HepG2 (cell line): Measurements from ENCODE around the gene KRTAP20-3. TPM values are rescaled to one million over a fixed set of nuclear protein-coding genes. Genes with fewer than 3 reads are reported as not detected.

Source experiments
- ATAC-seq: fragments of 200-7000 bp; cut with Tn5 transposase; 3 replicates; pipeline ENCODE4 v1.9.1; 2020; ENCODE audit warnings: mild to moderate bottlenecking, moderate library complexity
- BruUV-seq: library from RNA; stranded (reverse); fragments of 400-500 nt; replicated peaks from 2 replicates; lab custom pipeline; 2021; lab: Mats Ljungman, UMichigan
- CTCF ChIA-PET: fragments of 300-600 bp; formaldehyde crosslinking; extraction: SDS; loops from one replicate; lab custom pipeline; 2021; ENCODE audit warnings: low total read pairs, inconsistent platforms, low intra/inter-chr PET ratio; lab: Yijun Ruan, JAX
- POLR2A ChIA-PET: fragments of 350-600 bp; sonication (Branson Sonifier 250); formaldehyde crosslinking; loops from one replicate; lab custom pipeline; 2020; ENCODE audit warnings: antibody characterized with exemption, inconsistent platforms; lab: Yijun Ruan, JAX
- DNase-seq: peaks from one replicate; pipeline ENCODE4 v3.0.0-alpha.2; 2015; ENCODE audit warnings: low spot score
- FAIRE-seq: peaks from 3 replicates; lab custom pipeline; 2011; peaks lifted over from hg19 to GRCh38; lab: Jason Lieb, UNC
- H2AFZ ChIP-seq: one replicate; pipeline ENCODE4 v1.6.1; 2011; ENCODE audit warnings: low read length, inconsistent platforms
- H3K27ac ChIP-seq: fragments of 300-600 bp; 3 replicates; pipeline ENCODE4 v1.8.0; 2011; ENCODE audit warnings: mixed run types, mild to moderate bottlenecking, mixed read lengths, low read length, inconsistent platforms; ENCODE audit not compliant: insufficient read depth; ENCODE audit errors: extremely low read length
- H3K27me3 ChIP-seq, 2 experiments: fragments of 200-600 bp in 1 of 2; 2 replicates in 1 of 2; 3 replicates in 1 of 2; pipeline versions ENCODE4 v1.6.0 to v1.8.0; 2011; ENCODE audit warnings: low read length in 2 of 2, mild to moderate bottlenecking in 2 of 2, moderate library complexity in 2 of 2, inconsistent platforms in 1 of 2; ENCODE audit not compliant: insufficient read depth in 2 of 2, control insufficient read depth in 1 of 2
- H3K36me3 ChIP-seq, 2 experiments: fragments of 200-600 bp in 1 of 2; replicated peaks in 1 of 2; 2 replicates in 1 of 2; 3 replicates in 1 of 2; pipeline versions ENCODE4 v1.5.1 to v1.8.0; 2011; ENCODE audit warnings: low read length in 2 of 2, inconsistent platforms in 1 of 2; ENCODE audit not compliant: insufficient read depth in 2 of 2, control insufficient read depth in 1 of 2
- H3K4me1 ChIP-seq: 2 replicates; pipeline ENCODE4 v1.5.1; 2012; ENCODE audit warnings: low read length, inconsistent platforms; ENCODE audit not compliant: insufficient read depth
- H3K4me2 ChIP-seq: 2 replicates; pipeline ENCODE4 v1.6.0; 2011; ENCODE audit warnings: low read depth, low read length, inconsistent platforms
- H3K4me3 ChIP-seq, 3 experiments: fragments of 200-600 bp in 1 of 3; sonication (generic), shearing (Covaris generic) in 1 of 3; replicated peaks in 1 of 3; 2 replicates each; pipeline ENCODE4 v1.5.1; 2011 to 2016; ENCODE audit warnings: low read length in 3 of 3, inconsistent platforms in 2 of 3, low read depth in 2 of 3, mild to moderate bottlenecking in 2 of 3, control low read depth in 1 of 3, mixed read lengths in 1 of 3; ENCODE audit not compliant: insufficient read depth in 1 of 3
- H3K79me2 ChIP-seq: one replicate; pipeline ENCODE4 v1.6.1; 2011; ENCODE audit warnings: low read length, inconsistent platforms; ENCODE audit not compliant: insufficient read depth
- H3K9ac ChIP-seq: 2 replicates; pipeline ENCODE4 v1.6.0; 2011; ENCODE audit warnings: mild to moderate bottlenecking, low read depth, low read length, inconsistent platforms; ENCODE audit not compliant: insufficient read depth
- H3K9me3 ChIP-seq: 2 replicates; pipeline ENCODE4 v1.5.1; 2012; ENCODE audit warnings: mild to moderate bottlenecking, low read length
- H4K20me1 ChIP-seq: 2 replicates; pipeline ENCODE4 v1.6.0; 2011; ENCODE audit warnings: inconsistent platforms, mild to moderate bottlenecking, low read length, moderate library complexity; ENCODE audit not compliant: insufficient read depth
- ATAD3A ChIP-seq: sonication (generic); formaldehyde crosslinking; IDR thresholded peaks from 2 replicates; pipeline ENCODE4 v1.4.0; 2020; ENCODE audit warnings: missing genetic modification reagents
- ATF3 ChIP-seq: sonication (generic); formaldehyde crosslinking; IDR thresholded peaks from 2 replicates; pipeline ENCODE4 v1.4.0; 2020; ENCODE audit warnings: missing genetic modification reagents
- FOXP1 ChIP-seq, 2 experiments: fragments of 450-650 bp in 1 of 2; IDR thresholded peaks; 2 replicates each; pipeline ENCODE4 v1.6.1; 2017 to 2018; ENCODE audit warnings: antibody characterized with exemption in 1 of 2
- GMEB1 ChIP-seq: sonication (generic); formaldehyde crosslinking; IDR thresholded peaks from 2 replicates; pipeline ENCODE4 v1.5.1; 2020; ENCODE audit warnings: missing genetic modification reagents, mild to moderate bottlenecking, borderline replicate concordance
- GPBP1L1 ChIP-seq: sonication (generic); formaldehyde crosslinking; IDR thresholded peaks from 2 replicates; pipeline ENCODE4 v1.5.0; 2020; ENCODE audit warnings: mild to moderate bottlenecking, missing genetic modification reagents
- MAFG ChIP-seq: sonication (generic); formaldehyde crosslinking; IDR thresholded peaks from 2 replicates; pipeline ENCODE4 v1.5.1; 2020; ENCODE audit warnings: mild to moderate bottlenecking, missing genetic modification reagents
- PCBP1 ChIP-seq: fragments of 200-400 bp; formaldehyde crosslinking; IDR thresholded peaks from 2 replicates; pipeline ENCODE4 v1.6.1; 2017; ENCODE audit warnings: mild to moderate bottlenecking, low read depth, low read length, borderline replicate concordance
- PRMT3 ChIP-seq: sonication (generic); formaldehyde crosslinking; IDR thresholded peaks from 2 replicates; pipeline ENCODE4 v1.8.1; 2022; ENCODE audit warnings: low read depth, mild to moderate bottlenecking, moderate library complexity, missing genetic modification reagents, borderline replicate concordance
- RFX1 ChIP-seq: fragments of 450-650 bp; IDR thresholded peaks from 2 replicates; pipeline ENCODE4 v1.6.1; 2017
- SMAD1 ChIP-seq: sonication (generic); formaldehyde crosslinking; IDR thresholded peaks from 2 replicates; pipeline ENCODE4 v1.4.0; 2020; ENCODE audit warnings: missing genetic modification reagents, low read depth, mild to moderate bottlenecking, borderline replicate concordance
- SP1 ChIP-seq, 2 experiments: fragments of 450-650 bp in 1 of 2; sonication (generic) in 1 of 2; formaldehyde crosslinking in 1 of 2; IDR thresholded peaks; 2 replicates each; pipeline versions ENCODE4 v1.4.0 to v1.6.1; 2016 to 2020; ENCODE audit warnings: missing genetic modification reagents in 1 of 2
- ZNF619 ChIP-seq: sonication (generic); formaldehyde crosslinking; IDR thresholded peaks from 2 replicates; pipeline ENCODE4 v1.4.0; 2020; ENCODE audit warnings: mild to moderate bottlenecking, missing genetic modification reagents
- ZNF646 ChIP-seq: sonication (generic); formaldehyde crosslinking; IDR thresholded peaks from 2 replicates; pipeline ENCODE4 v1.9.0; 2021; ENCODE audit warnings: mild to moderate bottlenecking, missing genetic modification reagents
- ZNF773 ChIP-seq: sonication (generic); formaldehyde crosslinking; IDR thresholded peaks from 2 replicates; pipeline ENCODE4 v1.4.0; 2020; ENCODE audit warnings: missing genetic modification reagents, borderline replicate concordance
- ZSCAN21 ChIP-seq: sonication (generic); formaldehyde crosslinking; IDR thresholded peaks from 2 replicates; pipeline ENCODE4 v1.8.0; 2022; ENCODE audit warnings: mild to moderate bottlenecking, missing genetic modification reagents, moderate library complexity, borderline replicate concordance
- ZSCAN9 ChIP-seq: IDR thresholded peaks from 2 replicates; pipeline ENCODE4 v1.6.1; 2016; ENCODE audit warnings: borderline replicate concordance
- WGBS: methylation state at CpG from one replicate; pipeline ENCODE4 v1.1.6; 2017; ENCODE audit warnings: low lambda C conversion rate; 5-methylcytosine and 5-hydroxymethylcytosine counted together
- in situ Hi-C: cut with HindIII; loops from 2 replicates; pipeline ENCODE4 v1.10.0; 2017; ENCODE audit warnings: low pct_unique_long_range_greater_than_20kb; ENCODE audit not compliant: extremely low pct_ligation_motif_present
- intact Hi-C: fragments of 100-400 bp; cut with micrococcal nuclease; formaldehyde crosslinking; loops from one replicate; pipeline ENCODE4 v1.10.0; 2022; ENCODE audit not compliant: unreplicated experiment
- polyA plus RNA-seq, 8 experiments: library from polyadenylated mRNA; depleted of rRNA in 3 of 8; stranded (reverse) in 7 of 8; unstranded in 1 of 8; fragments of >200 nt; fragmentation: Illumina TruSeq in 4 of 8; extraction: Trizol in 4 of 8; gene quantifications; 2 replicates each; pipeline versions ENCODE4 v1.2.1 to v1.2.3, GENCODE V29; 2011 to 2016; ENCODE audit warnings: low read depth in 4 of 8, missing spikeins in 1 of 8, mixed read lengths in 1 of 8; ENCODE audit not compliant: insufficient read depth in 1 of 8
- total RNA-seq, 5 experiments: library from RNA; depleted of rRNA; stranded (reverse); fragments of >200 nt; fragmentation: Illumina TruSeq; extraction: Trizol; gene quantifications; 2 replicates each; pipeline ENCODE4 v1.2.3, GENCODE V29; 2016; ENCODE audit warnings: low read depth in 1 of 5

Gene KRTAP20-3
- total and polyA plus RNA-seq, 2 of the 13 experiments (the other 11 are each of a cell fraction or from before 2014, with no cell fraction given): not detected

- Histone ChIP-seq H3K4me3 (no peak overlapping the region), H3K36me3 (no peaks in the 10 kb centered on the region), H3K4me2 (no peak overlapping the region), H3K9me3 (peaks cover 97% of the 10 kb centered on the region), H3K27me3 (no peaks in the 10 kb centered on the region), H3K79me2 (no peaks in the 10 kb centered on the region), H4K20me1 (no peaks in the 10 kb centered on the region), H2AFZ (no peak overlapping the region), H3K27ac (no peak overlapping the region), H3K9ac (no peak overlapping the region), H3K4me1 (no peaks in the 10 kb centered on the region)
- BruUV-seq: no TSS peak
- DNase-seq (no peak), ATAC-seq (no peak), FAIRE-seq (no peak)
- POLR2A ChIA-PET: no interaction called here
- CTCF ChIA-PET: no interaction called here
- in situ Hi-C loops (no loop called here), intact Hi-C loops (no loop called here)
- WGBS: 0% methylated on average over 1 of the region's 1 CpG
- no peak for TF ChIP-seq ZSCAN9 (CRISPR knock-in tag)
- TF ChIP-seq ZNF646: no peak
- TF ChIP-seq SP1 (IDR thresholded peaks at IDR 0.05): no peak
- TF ChIP-seq SP1 (CRISPR knock-in tag; IDR thresholded peaks at IDR 0.05): no peak
- no peak for TF ChIP-seq FOXP1 (IDR thresholded peaks at IDR 0.05)
- TF ChIP-seq FOXP1 (CRISPR knock-in tag; IDR thresholded peaks at IDR 0.05): no peak
- no peak for TF ChIP-seq GMEB1 (CRISPR knock-in tag)
- no peak for TF ChIP-seq PCBP1
- no peak for TF ChIP-seq ATAD3A (CRISPR knock-in tag)
- TF ChIP-seq MAFG: no peak
- TF ChIP-seq RFX1: no peak
- no peak for TF ChIP-seq ZNF619 (CRISPR knock-in tag)
- TF ChIP-seq PRMT3 (CRISPR knock-in tag): no peak
- no peak for TF ChIP-seq ZNF773 (CRISPR knock-in tag)
- no peak for TF ChIP-seq ZSCAN21
- TF ChIP-seq GPBP1L1 (CRISPR knock-in tag): no peak
- TF ChIP-seq ATF3 (CRISPR knock-in tag): no peak
- TF ChIP-seq SMAD1 (CRISPR knock-in tag): no peak
These were observed 26.1 kb downstream of the KRTAP20-3 start for GRCh38 chr21:30668776-30669175.
